H1 (cell line): Measurements from ENCODE around the gene PLB1. TPM values are rescaled to one million over a fixed set of nuclear protein-coding genes. Genes with fewer than 3 reads are reported as not detected.

Source experiments
- CTCF ChIA-PET: fragments of 300-600 bp; sonication (Branson Sonifier 250); formaldehyde crosslinking; loops from one replicate; lab custom pipeline; 2021; ENCODE audit not compliant: partially characterized antibody; lab: Charles Lee
- POLR2A ChIA-PET: fragments of 300-600 bp; sonication (Branson Sonifier 250); formaldehyde crosslinking; loops from one replicate; lab custom pipeline; 2021; ENCODE audit warnings: inconsistent platforms; ENCODE audit not compliant: partially characterized antibody; lab: Charles Lee
- DNase-seq, 2 experiments: peaks; one replicate each; pipeline versions ENCODE4 v3.0.0 to v3.0.0-alpha.2; 2010 to 2022; ENCODE audit warnings: low spot score in 2 of 2, low read depth in 1 of 2, mixed read lengths in 1 of 2
- FAIRE-seq: peaks from 2 replicates; lab custom pipeline; 2011; peaks lifted over from hg19 to GRCh38; lab: Jason Lieb, UNC
- H2AFZ ChIP-seq: 2 replicates; pipeline ENCODE4 v1.8.1; 2012; ENCODE audit warnings: low read length, inconsistent platforms
- H2AK5ac ChIP-seq: 2 replicates; pipeline ENCODE4 v1.6.1; 2013; ENCODE audit warnings: low read depth, low read length
- H2BK120ac ChIP-seq: replicated peaks from 2 replicates; pipeline ENCODE3; 2013; ENCODE audit warnings: low read depth, low read length, inconsistent platforms
- H2BK12ac ChIP-seq: 2 replicates; pipeline ENCODE4 v1.6.1; 2013; ENCODE audit warnings: low read depth, low read length
- H2BK15ac ChIP-seq: 2 replicates; pipeline ENCODE4 v1.6.1; 2013; ENCODE audit warnings: low read length
- H2BK20ac ChIP-seq: 2 replicates; pipeline ENCODE4 v1.6.1; 2013; ENCODE audit warnings: low read length
- H2BK5ac ChIP-seq: 2 replicates; pipeline ENCODE4 v1.6.1; 2013; ENCODE audit warnings: low read depth, low read length
- H3K14ac ChIP-seq: 2 replicates; pipeline ENCODE4 v1.6.1; 2013; ENCODE audit warnings: inconsistent platforms; ENCODE audit not compliant: insufficient read length
- H3K18ac ChIP-seq: 2 replicates; pipeline ENCODE4 v1.6.1; 2013; ENCODE audit warnings: low read length; ENCODE audit errors: extremely low read depth
- H3K23ac ChIP-seq: 2 replicates; pipeline ENCODE4 v1.6.1; 2013; ENCODE audit warnings: inconsistent platforms; ENCODE audit not compliant: insufficient read length
- H3K23me2 ChIP-seq: 2 replicates; pipeline ENCODE4 v1.6.1; 2013; ENCODE audit warnings: low read depth, low read length
- H3K27ac ChIP-seq: 2 replicates; pipeline ENCODE4 v1.6.1; 2011; ENCODE audit warnings: low read depth, low read length, inconsistent platforms
- H3K27me3 ChIP-seq, 4 experiments: replicated peaks in 1 of 4; 1 replicate in 1 of 4; 2 replicates in 3 of 4; pipeline versions ENCODE4 v1.6.1 to v1.8.1; 2011 to 2013; ENCODE audit warnings: low read length in 3 of 4, mild to moderate bottlenecking in 3 of 4, inconsistent platforms in 2 of 4, mixed read lengths in 2 of 4, moderate library complexity in 1 of 4; ENCODE audit not compliant: control insufficient read depth in 3 of 4, insufficient read depth in 3 of 4; ENCODE audit errors: extremely low read depth in 1 of 4
- H3K36me3 ChIP-seq, 4 experiments: 2 replicates each; pipeline versions ENCODE4 v1.6.1 to v1.8.1; 2011 to 2013; ENCODE audit warnings: mild to moderate bottlenecking in 4 of 4, low read length in 3 of 4, moderate library complexity in 2 of 4, control low read depth in 1 of 4, inconsistent platforms in 1 of 4; ENCODE audit not compliant: insufficient read depth in 4 of 4, control insufficient read depth in 2 of 4
- H3K4ac ChIP-seq: replicated peaks from 2 replicates; pipeline ENCODE3; 2013; ENCODE audit warnings: low read length, low read depth, mixed read lengths, inconsistent platforms; ENCODE audit not compliant: insufficient read length
- H3K4me1 ChIP-seq, 4 experiments: replicated peaks in 1 of 4; 1 replicate in 1 of 4; 2 replicates in 3 of 4; pipeline versions ENCODE4 v1.6.1 to v1.8.1; 2011 to 2013; ENCODE audit warnings: low read length in 3 of 4, inconsistent platforms in 2 of 4, mixed read lengths in 1 of 4; ENCODE audit not compliant: insufficient read depth in 4 of 4, control insufficient read depth in 3 of 4
- H3K4me2 ChIP-seq, 2 experiments: 2 replicates each; pipeline versions ENCODE4 v1.6.1 to v1.8.1; 2011 to 2013; ENCODE audit warnings: low read depth in 2 of 2, low read length in 2 of 2, control low read depth in 1 of 2, inconsistent platforms in 1 of 2, mild to moderate bottlenecking in 1 of 2; ENCODE audit not compliant: insufficient read depth in 1 of 2
- H3K4me3 ChIP-seq, 4 experiments: fragments of 200-600, 300-600 bp in 1 of 4; sonication (generic), shearing (Covaris generic), sonication (Bioruptor Twin) in 1 of 4; 2 replicates each; pipeline versions ENCODE4 v1.5.1 to v1.8.1; 2011 to 2016; ENCODE audit warnings: low read length in 4 of 4, low read depth in 3 of 4, control low read depth in 2 of 4, inconsistent platforms in 2 of 4, mild to moderate bottlenecking in 2 of 4, mixed read lengths in 1 of 4, moderate library complexity in 1 of 4; ENCODE audit not compliant: insufficient read depth in 2 of 4; ENCODE audit errors: extremely low read depth in 1 of 4
- H3K56ac ChIP-seq: replicated peaks from 2 replicates; pipeline ENCODE3; 2013; ENCODE audit warnings: low read depth, mild to moderate bottlenecking, mixed read lengths, low read length, inconsistent platforms; ENCODE audit not compliant: insufficient read length
- H3K79me1 ChIP-seq: 2 replicates; pipeline ENCODE4 v1.6.1; 2013; ENCODE audit warnings: low read depth, low read length, control low read depth
- H3K79me2 ChIP-seq, 2 experiments: 2 replicates each; pipeline versions ENCODE4 v1.6.1 to v1.8.1; 2012 to 2013; ENCODE audit warnings: low read length in 2 of 2, mild to moderate bottlenecking in 2 of 2, inconsistent platforms in 1 of 2; ENCODE audit not compliant: insufficient read depth in 2 of 2, control insufficient read depth in 1 of 2
- H3K9ac ChIP-seq, 4 experiments: replicated peaks in 1 of 4; 1 replicate in 1 of 4; 2 replicates in 3 of 4; pipeline versions ENCODE4 v1.6.1 to v1.8.1; 2011 to 2013; ENCODE audit warnings: low read depth in 3 of 4, low read length in 3 of 4, control low read depth in 2 of 4, mild to moderate bottlenecking in 2 of 4, moderate library complexity in 2 of 4, inconsistent platforms in 1 of 4; ENCODE audit errors: extremely low read depth in 1 of 4
- H3K9me3 ChIP-seq, 2 experiments: 2 replicates each; pipeline versions ENCODE4 v1.6.1 to v1.8.1; 2012 to 2013; ENCODE audit warnings: mild to moderate bottlenecking in 2 of 2, moderate library complexity in 2 of 2, control low read depth in 1 of 2, inconsistent platforms in 1 of 2, low read depth in 1 of 2, low read length in 1 of 2, mixed read lengths in 1 of 2; ENCODE audit not compliant: insufficient read depth in 2 of 2
- H4K20me1 ChIP-seq, 2 experiments: replicated peaks in 1 of 2; 2 replicates each; pipeline versions ENCODE3 to v1.8.1; 2011 to 2013; ENCODE audit warnings: inconsistent platforms in 2 of 2, low read length in 2 of 2, mild to moderate bottlenecking in 1 of 2; ENCODE audit not compliant: insufficient read depth in 2 of 2, control insufficient read depth in 1 of 2
- H4K5ac ChIP-seq: 2 replicates; pipeline ENCODE4 v1.6.1; 2013; ENCODE audit warnings: low read length, low read depth, mixed read lengths, inconsistent platforms; ENCODE audit not compliant: insufficient read length
- H4K8ac ChIP-seq: 2 replicates; pipeline ENCODE4 v1.8.0; 2013; ENCODE audit warnings: mild to moderate bottlenecking, moderate library complexity, low read length, inconsistent platforms; ENCODE audit not compliant: insufficient read depth; ENCODE audit errors: extremely low read depth
- H4K91ac ChIP-seq: replicated peaks from 2 replicates; pipeline ENCODE3; 2013; ENCODE audit warnings: low read length, mixed read lengths, inconsistent platforms; ENCODE audit not compliant: insufficient read length
- CREB1 ChIP-seq: IDR thresholded peaks from 2 replicates; pipeline ENCODE4 v1.6.1; 2012; ENCODE audit warnings: inconsistent platforms
- HDAC2 ChIP-seq, 2 experiments: fragments of 300-600 bp in 1 of 2; sonication (generic) in 1 of 2; IDR thresholded peaks; 2 replicates each; pipeline ENCODE4 v1.6.1; 2011 to 2012; ENCODE audit warnings: low read depth in 2 of 2, low read length in 2 of 2, mild to moderate bottlenecking in 2 of 2, moderate library complexity in 2 of 2, borderline replicate concordance in 1 of 2, inconsistent platforms in 1 of 2
- MAFK ChIP-seq: IDR thresholded peaks from 2 replicates; pipeline ENCODE4 v1.6.1; 2012; ENCODE audit warnings: low read depth, mild to moderate bottlenecking, improper control_type of control experiment, low read length
- RAD21 ChIP-seq, 2 experiments: IDR thresholded peaks in 1 of 2; conservative IDR thresholded peaks in 1 of 2; 2 replicates each; pipeline ENCODE4 v1.6.1; 2011; ENCODE audit warnings: low read depth in 2 of 2, low read length in 2 of 2, improper control_type of control experiment in 1 of 2, inconsistent platforms in 1 of 2, mild to moderate bottlenecking in 1 of 2, moderate library complexity in 1 of 2
- WGBS, 2 experiments: shearing (Covaris generic) in 1 of 2; methylation state at CpG; one replicate each; pipeline versions ENCODE4 v1.1.6 to v1.1.7; 2013 to 2015; ENCODE audit warnings: low lambda C conversion rate in 2 of 2, mixed read lengths in 2 of 2, inconsistent platforms in 1 of 2, low coverage in 1 of 2, missing lambda C conversion rate in 1 of 2; ENCODE audit not compliant: insufficient replicate concordance in 2 of 2, insufficient coverage in 1 of 2, insufficient read length in 1 of 2; ENCODE audit errors: extremely low coverage in 1 of 2, missing lambda C conversion rate in 1 of 2; 5-methylcytosine and 5-hydroxymethylcytosine counted together
- polyA plus RNA-seq, 7 experiments: library from polyadenylated mRNA; depleted of rRNA in 3 of 7; stranded (reverse) in 5 of 7; unstranded in 2 of 7; fragments of >200 nt in 5 of 7; fragments of 200-250 nt in 2 of 7; gene quantifications; 1 replicate in 5 of 7; 2 replicates in 1 of 7; 4 replicates in 1 of 7; pipeline versions ENCODE4 v1.2.1 to v1.2.3, GENCODE V29; 2011 to 2013; ENCODE audit warnings: missing spikeins in 2 of 7, mixed read lengths in 2 of 7
- total RNA-seq: library from RNA; stranded (reverse); fragmentation: NEBNext Ultra II Directional; extraction: Animal tissue kit (Norgen Biotek cat#: 25700); gene quantifications from 2 replicates; pipeline ENCODE4 v1.2.1, GENCODE V29; 2021
- TF ChIP-seq, protein P1 (sequence below): IDR thresholded peaks from 2 replicates; pipeline ENCODE4 v1.6.1; 2012; ENCODE audit warnings: inconsistent platforms

Gene PLB1
- total and polyA plus RNA-seq, 2 of the 8 experiments (the other 6 are each of a cell fraction or from before 2014, with no cell fraction given) = 0.20 to 0.36 TPM

DNA sequence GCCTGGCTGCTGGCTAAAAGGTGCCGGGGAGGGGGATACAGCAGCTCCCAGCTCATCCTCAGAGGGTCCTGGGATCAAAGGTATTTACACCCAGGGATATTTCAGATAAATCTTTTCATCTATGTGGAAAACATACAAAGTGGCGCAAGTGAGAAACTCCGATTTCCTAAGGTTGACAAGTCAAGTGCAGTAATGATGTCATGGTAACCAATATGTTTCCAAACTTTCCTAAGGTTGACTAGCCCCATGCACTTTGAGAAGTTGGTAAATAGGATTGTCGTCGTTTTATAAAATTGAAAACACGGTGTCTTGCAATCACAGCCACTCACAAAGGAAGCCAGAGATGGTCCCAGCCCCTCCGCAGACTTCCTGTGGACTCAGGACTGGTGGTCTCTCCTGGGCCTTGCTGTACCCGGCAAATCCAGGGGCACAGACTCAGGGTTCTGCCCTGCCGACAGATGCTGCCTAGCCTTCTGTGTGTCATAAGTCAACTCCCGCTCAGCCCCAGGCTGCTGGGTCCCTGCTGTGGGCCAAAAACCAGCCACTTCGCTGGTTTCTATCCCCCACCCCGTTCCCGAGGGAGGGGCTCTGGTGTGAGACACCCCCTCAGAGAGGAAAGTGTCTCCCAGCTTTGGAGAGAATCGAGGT, 144.5 kb downstream of the PLB1 start:
- no peak overlapping the region for H3K9ac ChIP-seq
- no peak overlapping the region for H3K4ac ChIP-seq
- H3K4me3 ChIP-seq = no peak overlapping the region
- H3K23ac ChIP-seq = no peak overlapping the region
- H3K4me1 ChIP-seq = peaks cover 0 to 10% (median 2%) of the 10 kb centered on the region in 4 experiments; a peak in 2 of 7 replicates
- H3K56ac ChIP-seq = no peak overlapping the region
- no peak overlapping the region for H4K8ac ChIP-seq
- no peak overlapping the region for H2AFZ ChIP-seq
- no peak overlapping the region for H3K27ac ChIP-seq
- CTCF ChIA-PET = interaction anchor here (1.2 to 3.6 kb wide), 2 partner anchors 18 to 24 kb away, joined by 3 to 13 read pairs; no protein-coding TSS in a partner anchor
- H2BK5ac ChIP-seq = no peak overlapping the region
- no peak for DNase-seq
- FAIRE-seq = no peak
- no peaks in the 10 kb centered on the region for H4K20me1 ChIP-seq
- H3K9me3 ChIP-seq = no peaks in the 10 kb centered on the region
- no peaks in the 10 kb centered on the region for H3K79me1 ChIP-seq
- H2BK15ac ChIP-seq = no peak overlapping the region
- H3K36me3 ChIP-seq = no peaks in the 10 kb centered on the region
- no peak overlapping the region for H2AK5ac ChIP-seq
- WGBS, 2 experiments = 88% methylated on average over 13 of the region's 14 CpGs; no CpG with 5 or more reads in 1 of the 2 experiments
- H2BK120ac ChIP-seq = no peak overlapping the region
- no peaks in the 10 kb centered on the region for H3K23me2 ChIP-seq
- no peak overlapping the region for H4K5ac ChIP-seq
- H2BK20ac ChIP-seq = no peak overlapping the region
- H3K27me3 ChIP-seq = no peaks in the 10 kb centered on the region
- H3K14ac ChIP-seq = no peak overlapping the region
- H2BK12ac ChIP-seq = no peak overlapping the region
- no peak overlapping the region for H3K4me2 ChIP-seq
- TF ChIP-seq CREB1 (no peak), HDAC2 (IDR thresholded peaks at IDR 0.05; ENCODE audit: borderline replicate concordance in 1 of 2, low read depth in 2 of 2, low read length in 2 of 2) (no peak), MAFK (no peak), RAD21 (IDR thresholded peaks at IDR 0.05 in 1 of 2, conservative IDR thresholded peaks at IDR 0.05 in 1 of 2; ENCODE audit: low read depth in 2 of 2, low read length in 2 of 2) (no peak)
- TF ChIP-seq, protein P1, sequence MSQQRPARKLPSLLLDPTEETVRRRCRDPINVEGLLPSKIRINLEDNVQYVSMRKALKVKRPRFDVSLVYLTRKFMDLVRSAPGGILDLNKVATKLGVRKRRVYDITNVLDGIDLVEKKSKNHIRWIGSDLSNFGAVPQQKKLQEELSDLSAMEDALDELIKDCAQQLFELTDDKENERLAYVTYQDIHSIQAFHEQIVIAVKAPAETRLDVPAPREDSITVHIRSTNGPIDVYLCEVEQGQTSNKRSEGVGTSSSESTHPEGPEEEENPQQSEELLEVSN = no peak
- H3K18ac ChIP-seq = no peak overlapping the region
- POLR2A ChIA-PET = no interaction called here
- no peak overlapping the region for H4K91ac ChIP-seq
- H3K79me2 ChIP-seq = no peaks in the 10 kb centered on the region
